ENCODE results near the gene ADAMTS12.

The ADAMTS12 gene

DNA sequence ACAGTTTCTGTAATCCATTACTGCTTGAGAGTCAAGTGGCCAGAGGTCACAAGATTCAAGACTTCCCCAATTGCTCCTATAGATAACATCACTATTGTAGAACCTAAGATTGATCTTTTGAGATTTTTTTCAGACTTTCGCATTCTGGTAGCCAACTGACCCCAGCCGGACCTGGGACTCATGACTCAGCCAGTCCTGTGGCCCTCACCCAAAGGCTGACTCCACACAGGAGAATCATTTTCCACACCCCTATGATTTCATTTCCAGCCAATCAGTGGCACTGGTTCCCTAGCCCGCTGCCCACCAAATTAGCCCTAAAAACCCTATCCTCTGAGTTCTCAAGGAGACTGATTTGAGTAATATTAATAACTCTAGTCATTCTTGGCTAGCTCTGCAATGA lies 414.8 kb downstream of the ADAMTS12 start:
- no peak overlapping the region for H3K27ac ChIP-seq
- no peak for TF ChIP-seq ZFX (IDR thresholded peaks at IDR 0.05)
- TF ChIP-seq, protein P1, sequence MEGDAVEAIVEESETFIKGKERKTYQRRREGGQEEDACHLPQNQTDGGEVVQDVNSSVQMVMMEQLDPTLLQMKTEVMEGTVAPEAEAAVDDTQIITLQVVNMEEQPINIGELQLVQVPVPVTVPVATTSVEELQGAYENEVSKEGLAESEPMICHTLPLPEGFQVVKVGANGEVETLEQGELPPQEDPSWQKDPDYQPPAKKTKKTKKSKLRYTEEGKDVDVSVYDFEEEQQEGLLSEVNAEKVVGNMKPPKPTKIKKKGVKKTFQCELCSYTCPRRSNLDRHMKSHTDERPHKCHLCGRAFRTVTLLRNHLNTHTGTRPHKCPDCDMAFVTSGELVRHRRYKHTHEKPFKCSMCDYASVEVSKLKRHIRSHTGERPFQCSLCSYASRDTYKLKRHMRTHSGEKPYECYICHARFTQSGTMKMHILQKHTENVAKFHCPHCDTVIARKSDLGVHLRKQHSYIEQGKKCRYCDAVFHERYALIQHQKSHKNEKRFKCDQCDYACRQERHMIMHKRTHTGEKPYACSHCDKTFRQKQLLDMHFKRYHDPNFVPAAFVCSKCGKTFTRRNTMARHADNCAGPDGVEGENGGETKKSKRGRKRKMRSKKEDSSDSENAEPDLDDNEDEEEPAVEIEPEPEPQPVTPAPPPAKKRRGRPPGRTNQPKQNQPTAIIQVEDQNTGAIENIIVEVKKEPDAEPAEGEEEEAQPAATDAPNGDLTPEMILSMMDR (conservative IDR thresholded peaks at IDR 0.05), result no peak

DNA sequence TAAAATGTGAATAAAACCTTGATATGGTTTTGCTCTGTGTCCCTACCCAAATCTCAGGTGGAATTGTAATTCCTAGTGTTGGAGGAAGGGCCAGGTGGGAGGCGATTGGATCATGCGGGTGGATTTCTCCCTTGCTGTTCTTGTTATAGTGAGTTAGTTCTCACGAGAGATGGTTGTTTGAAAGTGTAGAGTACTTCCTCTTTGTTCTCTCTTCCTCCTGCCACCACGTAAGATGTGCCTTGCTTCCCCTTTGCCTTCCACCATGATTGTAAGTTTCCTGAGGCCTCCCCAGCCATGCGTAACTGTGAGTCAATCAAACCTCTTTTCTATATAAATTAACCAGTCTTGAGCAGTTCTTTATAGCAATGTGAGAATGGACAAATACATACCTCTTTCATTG lies 416.1 kb downstream of the ADAMTS12 start:
- no peak overlapping the region for H3K27ac ChIP-seq
- TF ChIP-seq, protein P1 (conservative IDR thresholded peaks at IDR 0.05), result no peak
- TF ChIP-seq ZFX (IDR thresholded peaks at IDR 0.05), result no peak

DNA sequence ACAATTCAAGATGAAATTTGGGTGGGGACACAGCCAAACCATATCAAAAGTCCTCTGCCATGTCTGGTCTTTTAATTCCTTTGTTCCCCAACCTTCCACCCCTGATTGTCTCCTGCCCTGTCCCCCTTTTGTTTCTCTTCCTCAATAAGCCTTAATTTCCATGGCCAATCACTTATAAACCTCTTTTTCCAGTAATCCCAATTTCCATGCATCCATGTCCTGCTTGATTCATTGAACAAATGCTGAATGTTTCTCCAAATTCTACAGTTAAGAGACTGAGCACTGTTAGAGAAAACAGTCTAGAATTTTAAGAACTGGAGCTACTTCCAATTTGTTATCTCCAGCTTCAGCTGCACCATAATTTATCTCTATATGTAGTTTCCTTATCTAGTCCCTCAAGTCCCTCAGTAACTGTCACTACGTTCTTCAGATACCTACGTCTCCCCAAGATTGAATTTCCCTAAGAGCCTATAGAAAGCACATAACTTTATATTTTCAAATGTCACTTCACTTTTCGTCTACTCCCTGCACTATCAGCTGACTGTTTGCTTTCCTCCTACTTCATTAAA lies 416.8 kb downstream of the ADAMTS12 start:
- TF ChIP-seq ZFX (IDR thresholded peaks at IDR 0.05), result no peak
- TF ChIP-seq, protein P1 (conservative IDR thresholded peaks at IDR 0.05), result no peak
- no peak overlapping the region for H3K27ac ChIP-seq

DNA sequence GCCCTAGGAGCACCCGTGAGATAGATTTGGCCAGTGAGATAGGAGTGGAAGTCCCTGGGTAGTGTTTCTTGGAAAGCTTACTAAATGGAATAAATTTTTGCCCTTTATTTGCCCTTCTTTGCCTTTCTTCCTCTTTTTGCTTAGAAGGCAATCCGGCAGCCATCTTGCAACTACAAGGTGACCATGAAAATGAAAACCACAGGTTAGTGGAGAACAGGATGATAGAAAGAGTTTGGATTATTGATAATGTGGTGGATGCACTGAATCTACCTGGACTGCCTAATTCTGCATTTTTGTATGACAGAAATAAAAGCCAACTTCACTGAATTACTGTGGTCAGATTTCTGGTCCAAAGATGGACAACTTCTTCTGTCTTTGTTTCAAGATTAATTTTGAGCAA lies 417.8 kb downstream of the ADAMTS12 start:
- no peak overlapping the region for H3K27ac ChIP-seq
- no peak for TF ChIP-seq ZFX (IDR thresholded peaks at IDR 0.05)
- TF ChIP-seq, protein P1 (conservative IDR thresholded peaks at IDR 0.05), result no peak
